Chondrocyte (in vitro differentiated cells): ENCODE measurements around the gene MGP. TPM values are rescaled to one million over a fixed set of nuclear protein-coding genes. Genes with fewer than 3 reads are reported as not detected.

Experiments used
- DNase-seq: peaks from one replicate; pipeline ENCODE4 v3.0.0; 2021; ENCODE audit warnings: mixed read lengths, low spot score
- H3K27ac Mint-ChIP-seq: one replicate; pipeline ENCODE4 v1.8.0; 2021; ENCODE audit warnings: mild to moderate bottlenecking, moderate library complexity, mixed read lengths; ENCODE audit not compliant: unreplicated experiment
- H3K27me3 Mint-ChIP-seq: 2 replicates; pipeline ENCODE4 v1.8.0; 2021; ENCODE audit warnings: low read depth, mixed read lengths
- H3K36me3 Mint-ChIP-seq: 2 replicates; pipeline ENCODE4 v1.8.0; 2021; ENCODE audit warnings: low read depth, mixed read lengths
- H3K4me1 Mint-ChIP-seq: 2 replicates; pipeline ENCODE4 v1.8.0; 2021; ENCODE audit warnings: low read depth, mild to moderate bottlenecking, mixed read lengths
- H3K4me3 Mint-ChIP-seq: one replicate; pipeline ENCODE4 v1.8.0; 2021; ENCODE audit warnings: mild to moderate bottlenecking, moderate library complexity, mixed read lengths; ENCODE audit not compliant: unreplicated experiment
- H3K9me3 Mint-ChIP-seq: 2 replicates; pipeline ENCODE4 v1.8.0; 2021; ENCODE audit warnings: low read depth, mixed read lengths
- total RNA-seq: library from RNA; stranded (reverse); gene quantifications from 3 replicates; pipeline ENCODE4 v1.2.1, GENCODE V29; 2021
- TF ChIP-seq, protein P1 (sequence below): fragments of 200-600 bp; sonication (generic); IDR thresholded peaks from 2 replicates; pipeline ENCODE4 v1.5.0; 2021; ENCODE audit warnings: antibody characterized with exemption, mild to moderate bottlenecking, moderate library complexity

Gene MGP
- total RNA-seq, 1 donor from 2014 or later, result 213 TPM

DNA sequence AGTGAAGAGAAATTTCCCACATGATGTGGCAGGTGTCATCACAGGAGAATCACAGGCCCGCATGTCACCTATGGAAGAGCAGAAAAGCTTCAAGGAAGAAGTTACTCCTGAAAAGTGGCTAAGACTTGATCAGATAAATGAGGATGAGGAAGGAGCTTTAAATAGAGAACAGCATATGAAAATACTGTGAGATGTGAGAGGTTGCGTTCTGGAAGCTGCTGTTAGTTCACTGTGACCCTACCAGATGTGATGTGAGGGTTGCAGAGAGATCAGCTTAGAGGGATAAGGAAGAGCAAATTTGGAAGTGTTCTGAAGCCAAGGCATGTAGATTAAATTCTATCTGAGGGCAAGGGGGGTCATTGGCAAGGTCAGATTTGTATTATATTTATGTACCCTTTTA, 35.6 kb upstream of the MGP start:
- Mint-ChIP-seq H3K27me3 (no peaks in the 10 kb centered on the region), H3K27ac (no peak overlapping the region), H3K4me3 (no peak overlapping the region), H3K4me1 (no peaks in the 10 kb centered on the region), H3K9me3 (no peaks in the 10 kb centered on the region), H3K36me3 (no peaks in the 10 kb centered on the region)
- DNase-seq, result no peak
- TF ChIP-seq, protein P1, sequence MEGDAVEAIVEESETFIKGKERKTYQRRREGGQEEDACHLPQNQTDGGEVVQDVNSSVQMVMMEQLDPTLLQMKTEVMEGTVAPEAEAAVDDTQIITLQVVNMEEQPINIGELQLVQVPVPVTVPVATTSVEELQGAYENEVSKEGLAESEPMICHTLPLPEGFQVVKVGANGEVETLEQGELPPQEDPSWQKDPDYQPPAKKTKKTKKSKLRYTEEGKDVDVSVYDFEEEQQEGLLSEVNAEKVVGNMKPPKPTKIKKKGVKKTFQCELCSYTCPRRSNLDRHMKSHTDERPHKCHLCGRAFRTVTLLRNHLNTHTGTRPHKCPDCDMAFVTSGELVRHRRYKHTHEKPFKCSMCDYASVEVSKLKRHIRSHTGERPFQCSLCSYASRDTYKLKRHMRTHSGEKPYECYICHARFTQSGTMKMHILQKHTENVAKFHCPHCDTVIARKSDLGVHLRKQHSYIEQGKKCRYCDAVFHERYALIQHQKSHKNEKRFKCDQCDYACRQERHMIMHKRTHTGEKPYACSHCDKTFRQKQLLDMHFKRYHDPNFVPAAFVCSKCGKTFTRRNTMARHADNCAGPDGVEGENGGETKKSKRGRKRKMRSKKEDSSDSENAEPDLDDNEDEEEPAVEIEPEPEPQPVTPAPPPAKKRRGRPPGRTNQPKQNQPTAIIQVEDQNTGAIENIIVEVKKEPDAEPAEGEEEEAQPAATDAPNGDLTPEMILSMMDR, result no peak

DNA sequence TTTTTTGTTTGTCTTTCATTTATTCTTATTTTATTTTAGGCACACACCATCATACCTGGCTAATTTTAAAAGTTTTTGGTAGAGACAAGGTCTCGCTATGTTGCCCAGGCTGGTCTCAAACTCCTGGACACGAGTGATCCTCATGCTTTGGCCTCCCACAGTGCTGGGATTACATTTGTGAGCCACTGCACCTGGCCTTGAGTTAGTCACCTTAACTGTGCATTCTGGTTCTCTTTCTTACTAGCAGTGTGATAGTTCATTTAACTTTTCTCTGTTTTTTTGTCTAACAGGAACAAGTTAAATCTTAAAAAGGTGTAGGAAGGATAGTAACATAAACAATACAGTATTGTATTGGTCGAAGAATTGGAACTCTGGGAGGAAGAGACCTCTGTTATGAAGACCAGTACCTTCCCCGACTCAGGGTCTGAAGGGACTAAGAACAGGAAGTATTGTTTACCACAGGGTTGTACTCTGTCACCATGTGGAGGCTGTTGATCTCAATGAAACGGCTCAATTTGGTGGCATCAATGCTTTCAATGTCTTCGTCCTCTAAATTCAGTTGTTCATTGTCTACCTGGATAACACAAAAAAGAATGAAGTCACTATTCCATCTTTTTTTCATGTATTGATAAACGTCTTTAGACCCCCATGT, 34.9 kb upstream of the MGP start:
- no peak for DNase-seq
- TF ChIP-seq, protein P1, result no peak
- Mint-ChIP-seq H3K4me1 (no peaks in the 10 kb centered on the region), H3K36me3 (no peaks in the 10 kb centered on the region), H3K27me3 (no peaks in the 10 kb centered on the region), H3K4me3 (no peak overlapping the region), H3K27ac (no peak overlapping the region), H3K9me3 (no peaks in the 10 kb centered on the region)

DNA sequence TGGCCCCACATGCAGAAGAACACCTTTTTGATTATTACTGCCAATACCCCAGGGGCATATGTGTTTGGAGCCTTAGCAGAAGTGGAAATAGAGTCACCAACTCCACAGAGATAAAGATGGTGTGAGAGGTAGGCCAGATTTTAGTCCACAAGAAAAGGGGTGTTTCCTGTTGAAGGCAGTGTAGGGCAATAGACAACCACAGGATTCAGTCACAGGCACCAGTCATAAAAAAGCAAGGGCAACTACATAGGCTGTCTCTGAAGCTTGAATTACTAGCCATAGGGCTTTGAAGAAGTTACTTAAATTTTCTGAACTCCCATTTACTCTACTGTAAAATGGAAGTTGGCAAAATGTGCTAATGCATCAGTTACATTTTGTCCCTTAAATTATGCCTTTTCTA, 33.8 kb upstream of the MGP start:
- no peak overlapping the region for H3K27ac Mint-ChIP-seq
- TF ChIP-seq, protein P1, result no peak
- no peaks in the 10 kb centered on the region for H3K36me3 Mint-ChIP-seq

DNA sequence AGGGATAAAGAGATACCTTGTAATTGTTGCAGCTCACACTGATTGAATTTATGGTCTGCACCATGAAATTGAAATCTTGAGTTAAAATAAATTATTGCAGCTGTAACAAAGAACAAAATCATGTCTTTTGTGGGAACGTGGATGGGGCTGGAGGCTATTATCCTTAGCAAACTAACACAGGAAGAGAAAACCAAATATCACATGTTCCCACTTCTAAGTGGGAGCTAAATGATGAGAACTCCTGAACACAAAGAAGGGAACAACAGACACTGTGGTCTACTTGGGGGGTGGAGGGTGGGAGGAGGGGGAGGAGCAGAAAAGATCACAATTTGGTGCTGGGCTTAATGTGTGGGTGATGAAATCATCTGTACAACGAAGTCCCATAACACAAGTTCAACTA, 30.1 kb upstream of the MGP start:
- no peak for DNase-seq
- TF ChIP-seq, protein P1, result no peak
- Mint-ChIP-seq H3K27me3 (no peaks in the 10 kb centered on the region), H3K4me1 (peaks cover 11% of the 10 kb centered on the region), H3K36me3 (no peaks in the 10 kb centered on the region), H3K9me3 (no peaks in the 10 kb centered on the region), H3K4me3 (no peak overlapping the region), H3K27ac (no peak overlapping the region)

More for the DNA sequence above, 33.8 kb upstream of the MGP start:
- H3K4me1 Mint-ChIP-seq, result no peaks in the 10 kb centered on the region
- H3K4me3 Mint-ChIP-seq, result no peak overlapping the region
- no peaks in the 10 kb centered on the region for H3K9me3 Mint-ChIP-seq
- H3K27me3 Mint-ChIP-seq, result no peaks in the 10 kb centered on the region
- no peak for DNase-seq

DNA sequence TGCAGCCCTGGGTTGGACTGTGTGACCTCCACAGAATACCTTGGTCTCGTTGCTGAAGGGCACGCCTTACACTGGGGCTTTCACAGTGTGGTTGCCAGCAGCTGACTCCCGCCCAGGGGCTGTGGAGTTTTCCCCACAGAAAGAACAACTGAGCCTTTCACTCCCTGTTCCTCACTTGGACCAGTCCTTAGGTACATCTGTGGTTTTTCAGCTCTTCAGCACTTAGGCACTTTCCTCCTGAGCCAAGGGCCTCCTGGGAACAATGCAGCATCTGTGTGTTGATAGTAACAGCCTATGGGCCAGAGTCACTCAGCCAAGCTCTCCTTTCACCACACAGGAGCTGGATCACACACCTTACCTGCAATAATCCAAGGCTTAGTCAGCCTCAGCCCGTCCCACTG, 27.7 kb upstream of the MGP start:
- H3K36me3 Mint-ChIP-seq, result no peaks in the 10 kb centered on the region
- no peak overlapping the region for H3K27ac Mint-ChIP-seq
- no peak for DNase-seq
- TF ChIP-seq, protein P1, result no peak
- H3K27me3 Mint-ChIP-seq, result no peaks in the 10 kb centered on the region
- H3K9me3 Mint-ChIP-seq, result no peaks in the 10 kb centered on the region
- H3K4me1 Mint-ChIP-seq, result peaks cover 19% of the 10 kb centered on the region
- no peak overlapping the region for H3K4me3 Mint-ChIP-seq
